ENCODE measurements around the gene DGUOK. TPM values are rescaled to one million over a fixed set of nuclear protein-coding genes. Genes with fewer than 3 reads are reported as not detected.

Gene DGUOK
- total and polyA plus RNA-seq, 8 donors = 1.7 to 91.3 (median 33.8) TPM; not detected in 1

GRCh38 chr2:73985308-73986084 is 58.8 kb downstream of the DGUOK start:
- peak; percentile 34 to 80 for DNase-seq
- intact Hi-C loops (cut with DNase I; ENCODE audit: low total_unique reads) = no loop called here
- WGBS, 5 donors = 0 to 4% (median 1%) methylated on average over 8 to 65 of the region's 66 CpGs

GRCh38 chr2:73986085-73986681 is 59.5 kb downstream of the DGUOK start:
- peak in 1 of 2 donors; percentile 40 for DNase-seq
- peak overlapping the region; percentile 74 to 95 (median 92) for H3K27ac ChIP-seq
- intact Hi-C loops (cut with DNase I; ENCODE audit: low total_unique reads) = no loop called here
- H3K27me3 ChIP-seq = no peaks in the 10 kb centered on the region
- H3K36me3 ChIP-seq = peaks cover 0 to 17% (median 0%) of the 10 kb centered on the region in 4 donors
- TF ChIP-seq EP300 (IDR thresholded peaks at IDR 0.05) (no peak), CTCF (IDR thresholded peaks at IDR 0.05) (no peak), POLR2A (IDR thresholded peaks at IDR 0.05) (no peak), POLR2AphosphoS5 (IDR thresholded peaks at IDR 0.05) (no peak)
- peaks cover 55 to 81% (median 73%) of the 10 kb centered on the region in 4 donors for H3K4me1 ChIP-seq
- WGBS, 5 donors = 36 to 79% (median 60%) methylated on average over 21 of the region's 21 CpGs
- no peaks in the 10 kb centered on the region for H3K9me3 ChIP-seq
- peak overlapping the region; percentile 52 to 66 (median 64) for H3K4me3 ChIP-seq

More at GRCh38 chr2:73985308-73986084, 58.8 kb downstream of the DGUOK start:
- Histone ChIP-seq H3K36me3 (peaks cover 0 to 12% (median 0%) of the 10 kb centered on the region in 4 donors), H3K4me1 (peaks cover 55 to 88% (median 80%) of the 10 kb centered on the region in 4 donors), H3K27ac (peak overlapping the region; percentile 84 to 95 (median 93)), H3K9me3 (no peaks in the 10 kb centered on the region), H3K4me3 (peak overlapping the region; percentile 52 to 66 (median 64)), H3K27me3 (no peaks in the 10 kb centered on the region)
- TF ChIP-seq POLR2AphosphoS5 (IDR thresholded peaks at IDR 0.05) = peak in 1 of 3 donors; percentile 12
- no peak for TF ChIP-seq POLR2A (IDR thresholded peaks at IDR 0.05)
- TF ChIP-seq CTCF (IDR thresholded peaks at IDR 0.05) = no peak
- TF ChIP-seq EP300 (IDR thresholded peaks at IDR 0.05) = no peak

- DNase-seq = peak; percentile 64 to 85
- intact Hi-C loops (cut with DNase I; ENCODE audit: low total_unique reads) = no loop called here
- H3K9me3 ChIP-seq = no peaks in the 10 kb centered on the region
- 17 to 45% (median 19%) methylated on average over 23 to 24 of the region's 24 CpGs for WGBS, 5 donors
- TF ChIP-seq POLR2A (IDR thresholded peaks at IDR 0.05) (no peak), EP300 (IDR thresholded peaks at IDR 0.05) (no peak), CTCF (IDR thresholded peaks at IDR 0.05) (peak in 4 of 7 experiments; percentile 19 to 34 (median 24)), POLR2AphosphoS5 (IDR thresholded peaks at IDR 0.05) (peak in 1 of 3 donors; percentile 12)
- peaks cover 0 to 17% (median 0%) of the 10 kb centered on the region in 4 donors for H3K36me3 ChIP-seq
- H3K4me1 ChIP-seq = peaks cover 44 to 73% (median 62%) of the 10 kb centered on the region in 4 donors
- peak overlapping the region; percentile 8 to 65 (median 50) for H3K4me3 ChIP-seq
- H3K27me3 ChIP-seq = no peaks in the 10 kb centered on the region
- H3K27ac ChIP-seq = peak overlapping the region in 2 of 5 donors; percentile 0 to 93
Measured at GRCh38 chr2:73987109-73987947, 60.6 kb downstream of the DGUOK start.
